Erythroblast (primary cell): ENCODE measurements around the gene TELO2.

ENCODE experiments used
- GATA1 ChIP-seq: IDR thresholded peaks from 2 replicates; pipeline ENCODE4 v1.6.1; 2011; ENCODE audit warnings: low read depth, mild to moderate bottlenecking, control low read depth, low read length, moderate library complexity
- POLR2A ChIP-seq: IDR thresholded peaks from 2 replicates; pipeline ENCODE4 v1.6.1; 2011; ENCODE audit warnings: mild to moderate bottlenecking, low read length

DNA sequence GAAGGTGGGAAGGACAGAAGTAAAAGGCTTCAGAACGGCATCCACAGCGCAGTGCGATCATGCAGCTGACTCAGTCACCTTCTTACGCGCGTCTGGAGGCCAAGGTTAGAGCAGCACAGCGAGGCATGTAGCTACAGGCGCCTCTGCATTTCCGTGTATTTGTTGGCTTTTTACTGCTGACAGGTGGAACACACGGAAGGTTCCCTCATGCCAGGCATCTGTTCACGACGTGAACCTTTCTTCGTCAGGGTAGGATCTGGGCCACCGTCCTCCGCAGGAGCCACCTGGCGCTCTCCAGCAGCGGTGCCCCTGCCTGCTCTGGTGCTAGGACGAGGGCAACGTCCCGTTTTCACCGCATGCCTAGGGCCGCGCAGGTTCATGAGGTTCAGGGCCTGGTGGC, 55.6 kb downstream of the TELO2 start:
- TF ChIP-seq POLR2A (no peak), GATA1 (no peak)
